Measurements from ENCODE around the gene RCL1.

RCL1 gene

GRCh38 chr9:4826417-4827166, 33.8 kb downstream of the RCL1 start:
- peaks cover 5% of the 10 kb centered on the region; the same call in 1 of the 2 replicates for H3K4me1 ChIP-seq (ENCODE audit: insufficient read depth, low read length)
- H3K27me3 ChIP-seq (ENCODE audit: insufficient read depth, low read length, poor library complexity), result no peaks in the 10 kb centered on the region
- DNase-seq (no peak), ATAC-seq (ENCODE audit: insufficient read depth, low read depth) (no peak)
- H3K4me3 ChIP-seq (ENCODE audit: low read depth in 1 of 2, low read length in 2 of 2), result no peak overlapping the region
- H4K20me1 ChIP-seq (ENCODE audit: insufficient read depth, low read length), result peaks cover 13% of the 10 kb centered on the region; the same call in 1 of the 2 replicates
- H3K4me2 ChIP-seq (ENCODE audit: insufficient read depth, low read length), result no peak overlapping the region
- no peaks in the 10 kb centered on the region for H3K9me3 ChIP-seq (ENCODE audit: insufficient read depth, low read length, severe bottlenecking)
- no peak overlapping the region for H2AFZ ChIP-seq (ENCODE audit: low read depth, low read length)
- H3K36me3 ChIP-seq (ENCODE audit: insufficient read depth, low read length), result peaks cover 8% of the 10 kb centered on the region; the same call in 1 of the 2 replicates
- TF ChIP-seq CTCF (IDR thresholded peaks at IDR 0.05; ENCODE audit: borderline replicate concordance, extremely low read depth, low read length, poor library complexity, severe bottlenecking) (no peak), EZH2 (IDR thresholded peaks at IDR 0.05; ENCODE audit: borderline replicate concordance, low read depth, low read length, severe bottlenecking) (no peak)
- no peak overlapping the region for H3K9ac ChIP-seq (ENCODE audit: low read depth, low read length)
- no peak overlapping the region for H3K27ac ChIP-seq (ENCODE audit: low read length)
- peaks cover 28% of the 10 kb centered on the region; the same call in 1 of the 2 replicates for H3K79me2 ChIP-seq (ENCODE audit: insufficient read depth, low read length)

DNA sequence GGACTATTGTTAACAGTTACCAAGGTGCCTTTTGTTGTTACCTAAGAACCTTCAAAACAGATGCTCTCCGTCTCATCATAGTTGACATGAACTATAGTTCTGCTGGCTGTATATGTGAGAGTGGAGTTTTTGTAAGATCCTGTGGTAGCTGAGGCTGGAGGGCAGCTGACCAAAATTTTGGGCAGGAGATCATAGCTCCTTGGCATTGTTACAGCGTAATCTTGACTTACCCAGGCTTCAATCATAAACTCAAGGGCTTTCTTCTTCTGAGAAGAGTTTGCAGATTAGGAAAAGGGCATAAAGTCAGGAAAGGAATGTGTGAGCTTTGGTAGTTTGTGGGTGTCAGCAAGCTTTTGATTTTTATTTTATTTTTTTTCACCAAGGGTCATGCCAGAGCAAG, 34.5 kb downstream of the RCL1 start:
- H4K20me1 ChIP-seq (ENCODE audit: insufficient read depth, low read length), result peaks cover 6% of the 10 kb centered on the region; the same call in 1 of the 2 replicates
- no peak overlapping the region for H3K4me3 ChIP-seq (ENCODE audit: low read depth in 1 of 2, low read length in 2 of 2)
- no peaks in the 10 kb centered on the region for H3K27me3 ChIP-seq (ENCODE audit: insufficient read depth, low read length, poor library complexity)
- no peak overlapping the region for H3K4me2 ChIP-seq (ENCODE audit: insufficient read depth, low read length)
- H2AFZ ChIP-seq (ENCODE audit: low read depth, low read length), result no peak overlapping the region
- DNase-seq (no peak), ATAC-seq (ENCODE audit: insufficient read depth, low read depth) (no peak)
- no peaks in the 10 kb centered on the region for H3K9me3 ChIP-seq (ENCODE audit: insufficient read depth, low read length, severe bottlenecking)
- no peak overlapping the region for H3K9ac ChIP-seq (ENCODE audit: low read depth, low read length)
- H3K4me1 ChIP-seq (ENCODE audit: insufficient read depth, low read length), result 0 out of 2 replicates have a peak, but pooled peaks cover 2% of the 10 kb centered on the region
- no peak for TF ChIP-seq EZH2 (IDR thresholded peaks at IDR 0.05; ENCODE audit: borderline replicate concordance, low read depth, low read length, severe bottlenecking)
- TF ChIP-seq CTCF (IDR thresholded peaks at IDR 0.05; ENCODE audit: borderline replicate concordance, extremely low read depth, low read length, poor library complexity, severe bottlenecking), result no peak
- H3K27ac ChIP-seq (ENCODE audit: low read length), result no peak overlapping the region
- H3K36me3 ChIP-seq (ENCODE audit: insufficient read depth, low read length), result peaks cover 13% of the 10 kb centered on the region; the same call in 1 of the 2 replicates
- H3K79me2 ChIP-seq (ENCODE audit: insufficient read depth, low read length), result peaks cover 22% of the 10 kb centered on the region; the same call in 1 of the 2 replicates

GRCh38 chr9:4828761-4829160, 36.0 kb downstream of the RCL1 start:
- Histone ChIP-seq H3K4me3 (ENCODE audit: low read depth in 1 of 2, low read length in 2 of 2) (no peak overlapping the region), H3K36me3 (ENCODE audit: insufficient read depth, low read length) (peaks cover 20% of the 10 kb centered on the region; the same call in 1 of the 2 replicates), H3K4me1 (ENCODE audit: insufficient read depth, low read length) (no peaks in the 10 kb centered on the region), H3K4me2 (ENCODE audit: insufficient read depth, low read length) (no peak overlapping the region), H4K20me1 (ENCODE audit: insufficient read depth, low read length) (0 out of 2 replicates have a peak, but pooled peaks cover 6% of the 10 kb centered on the region), H3K27me3 (ENCODE audit: insufficient read depth, low read length, poor library complexity) (no peaks in the 10 kb centered on the region), H2AFZ (ENCODE audit: low read depth, low read length) (no peak overlapping the region), H3K9me3 (ENCODE audit: insufficient read depth, low read length, severe bottlenecking) (no peaks in the 10 kb centered on the region), H3K79me2 (ENCODE audit: insufficient read depth, low read length) (peaks cover 11% of the 10 kb centered on the region; the same call in 1 of the 2 replicates), H3K9ac (ENCODE audit: low read depth, low read length) (no peak overlapping the region), H3K27ac (ENCODE audit: low read length) (no peak overlapping the region)
- TF ChIP-seq CTCF (IDR thresholded peaks at IDR 0.05; ENCODE audit: borderline replicate concordance, extremely low read depth, low read length, poor library complexity, severe bottlenecking), result no peak
- no peak for TF ChIP-seq EZH2 (IDR thresholded peaks at IDR 0.05; ENCODE audit: borderline replicate concordance, low read depth, low read length, severe bottlenecking)
- ATAC-seq (ENCODE audit: insufficient read depth, low read depth), result no peak
- DNase-seq, result no peak

Data from DND-41 (cell line).